GM12878 (cell line): ENCODE measurements around the gene CRHR2. TPM values are rescaled to one million over a fixed set of nuclear protein-coding genes. Genes with fewer than 3 reads are reported as not detected.

Source experiments
- ATAC-seq: fragments of 200-7000 bp; cut with Tn5 transposase; 3 replicates; pipeline ENCODE4 v1.9.1; 2020; ENCODE audit warnings: mild to moderate bottlenecking, moderate library complexity
- BruUV-seq: library from RNA; stranded (reverse); fragments of 400-500 nt; replicated peaks from 2 replicates; lab custom pipeline; 2021; lab: Mats Ljungman, UMichigan
- CTCF ChIA-PET: fragments of 300-600 bp; sonication (Branson Sonifier 250); formaldehyde crosslinking; extraction: SDS; loops from one replicate; lab custom pipeline; 2021; ENCODE audit warnings: inconsistent platforms; lab: Yijun Ruan, JAX
- POLR2A ChIA-PET: fragments of 350-600 bp; formaldehyde crosslinking; extraction: SDS; loops from one replicate; lab custom pipeline; 2021; ENCODE audit warnings: inconsistent platforms; lab: Charles Lee
- RAD21 ChIA-PET: fragments of 300-600 bp; sonication (Branson Sonifier 250); formaldehyde crosslinking; loops from one replicate; lab custom pipeline; 2023; ENCODE audit warnings: antibody characterized with exemption; ENCODE audit not compliant: unreplicated experiment; lab: Charles Lee
- SMC1A ChIA-PET: fragments of 300-600 bp; sonication (Branson Sonifier 250); formaldehyde crosslinking; loops from one replicate; lab custom pipeline; 2023; ENCODE audit not compliant: unreplicated experiment, uncharacterized antibody; lab: Charles Lee
- DNase-seq: peaks from one replicate; pipeline ENCODE4 v3.0.0-alpha.2; 2011; ENCODE audit warnings: low read depth, low spot score
- FAIRE-seq: peaks from 3 replicates; lab custom pipeline; 2011; peaks lifted over from hg19 to GRCh38; lab: Jason Lieb, UNC
- H2AFZ ChIP-seq: 2 replicates; pipeline ENCODE4 v1.6.0; 2011; ENCODE audit warnings: low read depth, low read length, control low read depth; ENCODE audit not compliant: control insufficient read depth
- H3K27ac ChIP-seq: 2 replicates; pipeline ENCODE4 v1.5.1; 2011; ENCODE audit warnings: control low read depth; ENCODE audit not compliant: control insufficient read depth, insufficient read depth
- H3K27me3 ChIP-seq, 2 experiments: replicated peaks in 1 of 2; 2 replicates each; pipeline versions ENCODE4 v1.6.0 to v1.6.1; 2011; ENCODE audit warnings: low read length in 1 of 2; ENCODE audit not compliant: control insufficient read depth in 2 of 2, insufficient read depth in 2 of 2
- H3K36me3 ChIP-seq, 2 experiments: 2 replicates each; pipeline ENCODE4 v1.5.1; 2011; ENCODE audit warnings: low read length in 1 of 2; ENCODE audit not compliant: control insufficient read depth in 2 of 2, insufficient read depth in 2 of 2
- H3K4me1 ChIP-seq: 2 replicates; pipeline ENCODE4 v1.6.1; 2011; ENCODE audit warnings: mild to moderate bottlenecking, low read length, moderate library complexity, mixed read lengths; ENCODE audit not compliant: control insufficient read depth, insufficient read depth
- H3K4me2 ChIP-seq: 2 replicates; pipeline ENCODE4 v1.6.0; 2011; ENCODE audit warnings: control low read depth; ENCODE audit not compliant: control insufficient read depth, insufficient read depth
- H3K4me3 ChIP-seq: fragments of 200-600 bp; sonication (generic); 2 replicates; pipeline ENCODE4 v1.5.1; 2016
- H3K79me2 ChIP-seq: 2 replicates; pipeline ENCODE4 v1.6.0; 2011; ENCODE audit warnings: low read length; ENCODE audit not compliant: control insufficient read depth, insufficient read depth
- H3K9ac ChIP-seq: 2 replicates; pipeline ENCODE4 v1.8.0; 2011; ENCODE audit warnings: low read length, control low read depth, mixed read lengths; ENCODE audit not compliant: control insufficient read depth, insufficient read depth
- H3K9me3 ChIP-seq: replicated peaks from 3 replicates; pipeline ENCODE4 v1.5.1; 2011; ENCODE audit warnings: mild to moderate bottlenecking, low read length; ENCODE audit not compliant: control insufficient read depth, insufficient read depth
- H4K20me1 ChIP-seq: 2 replicates; pipeline ENCODE4 v1.6.0; 2011; ENCODE audit not compliant: control insufficient read depth, insufficient read depth
- CEBPZ ChIP-seq: fragments of 150-350 bp; IDR thresholded peaks from 2 replicates; pipeline ENCODE4 v1.6.1; 2016; ENCODE audit warnings: low read depth, low read length
- CHD2 ChIP-seq: IDR thresholded peaks from 2 replicates; pipeline ENCODE4 v1.6.1; 2011; ENCODE audit warnings: low read depth, low read length, improper control_type of control experiment, borderline replicate concordance
- CREM ChIP-seq: IDR thresholded peaks from 2 replicates; pipeline ENCODE4 v1.6.1; 2014; ENCODE audit warnings: antibody characterized with exemption, low read depth
- E2F4 ChIP-seq: IDR thresholded peaks from 2 replicates; pipeline ENCODE4 v1.6.1; 2012; ENCODE audit warnings: low read depth, low read length, improper control_type of control experiment
- FOS ChIP-seq: IDR thresholded peaks from 3 replicates; pipeline ENCODE4 v1.6.1; 2011; ENCODE audit warnings: borderline replicate concordance; ENCODE audit not compliant: insufficient read length; ENCODE audit errors: extremely low read depth
- RELA ChIP-seq: fragments of 450-650 bp; IDR thresholded peaks from 2 replicates; pipeline ENCODE4 v1.8.0; 2014; ENCODE audit warnings: borderline replicate concordance; ENCODE audit not compliant: partially characterized antibody
- SMAD5 ChIP-seq: IDR thresholded peaks from 2 replicates; pipeline ENCODE4 v1.6.1; 2016; ENCODE audit warnings: antibody characterized with exemption, low read depth
- YY1 ChIP-seq: IDR thresholded peaks from 2 replicates; pipeline ENCODE4 v1.6.1; 2011; ENCODE audit warnings: low read depth, mild to moderate bottlenecking, low read length
- WGBS: methylation state at CpG from one replicate; pipeline ENCODE4 v1.1.6; 2016; ENCODE audit warnings: low lambda C conversion rate; ENCODE audit not compliant: insufficient replicate concordance, insufficient coverage; ENCODE audit errors: missing lambda C conversion rate; 5-methylcytosine and 5-hydroxymethylcytosine counted together
- in situ Hi-C: fragments of 300-500 bp; cut with MboI; formaldehyde crosslinking; loops from 9 replicates; pipeline ENCODE4 v1.14.3; 2018; ENCODE audit warnings: mixed read lengths
- intact Hi-C: fragments of 100-400 bp; cut with micrococcal nuclease; formaldehyde crosslinking; loops from one replicate; pipeline ENCODE4 v1.14.2; 2022; ENCODE audit not compliant: unreplicated experiment
- polyA plus RNA-seq, 11 experiments: library from polyadenylated mRNA; depleted of rRNA in 4 of 11; unstranded in 6 of 11; stranded (reverse) in 5 of 11; fragments of >200 nt; fragmentation: Nextera tagmentation in 4 of 11; fragmentation: Illumina TruSeq in 1 of 11; extraction: Ambion mirVana in 4 of 11; extraction: Trizol in 1 of 11; gene quantifications; 1 replicate in 1 of 11; 2 replicates in 10 of 11; pipeline versions ENCODE4 v1.2.1 to v1.2.3, GENCODE V29; 2011 to 2016; ENCODE audit warnings: inconsistent platforms in 2 of 11, missing spikeins in 2 of 11, low read depth in 1 of 11
- total RNA-seq, 4 experiments: library from RNA; depleted of rRNA in 3 of 4; stranded (reverse); fragments of >200 nt in 3 of 4; fragmentation: Illumina TruSeq in 1 of 4; extraction: Trizol in 1 of 4; gene quantifications; 2 replicates each; pipeline versions ENCODE4 v1.2.1 to v1.2.3, GENCODE V29; 2013 to 2021
- TF ChIP-seq, protein P1 (sequence below): fragments of 150-350 bp; IDR thresholded peaks from 2 replicates; pipeline ENCODE4 v1.6.1; 2014; ENCODE audit warnings: mild to moderate bottlenecking, low read depth, low read length
- TF ChIP-seq, protein P2 (sequence below): fragments of 450-650 bp; formaldehyde crosslinking; IDR thresholded peaks from 2 replicates; pipeline ENCODE4 v1.4.0; 2020; ENCODE audit warnings: mild to moderate bottlenecking, moderate library complexity

Gene CRHR2
- total and polyA plus RNA-seq, 10 of the 15 experiments (the other 5 are each of a cell fraction or from before 2014, with no cell fraction given): not detected

DNA sequence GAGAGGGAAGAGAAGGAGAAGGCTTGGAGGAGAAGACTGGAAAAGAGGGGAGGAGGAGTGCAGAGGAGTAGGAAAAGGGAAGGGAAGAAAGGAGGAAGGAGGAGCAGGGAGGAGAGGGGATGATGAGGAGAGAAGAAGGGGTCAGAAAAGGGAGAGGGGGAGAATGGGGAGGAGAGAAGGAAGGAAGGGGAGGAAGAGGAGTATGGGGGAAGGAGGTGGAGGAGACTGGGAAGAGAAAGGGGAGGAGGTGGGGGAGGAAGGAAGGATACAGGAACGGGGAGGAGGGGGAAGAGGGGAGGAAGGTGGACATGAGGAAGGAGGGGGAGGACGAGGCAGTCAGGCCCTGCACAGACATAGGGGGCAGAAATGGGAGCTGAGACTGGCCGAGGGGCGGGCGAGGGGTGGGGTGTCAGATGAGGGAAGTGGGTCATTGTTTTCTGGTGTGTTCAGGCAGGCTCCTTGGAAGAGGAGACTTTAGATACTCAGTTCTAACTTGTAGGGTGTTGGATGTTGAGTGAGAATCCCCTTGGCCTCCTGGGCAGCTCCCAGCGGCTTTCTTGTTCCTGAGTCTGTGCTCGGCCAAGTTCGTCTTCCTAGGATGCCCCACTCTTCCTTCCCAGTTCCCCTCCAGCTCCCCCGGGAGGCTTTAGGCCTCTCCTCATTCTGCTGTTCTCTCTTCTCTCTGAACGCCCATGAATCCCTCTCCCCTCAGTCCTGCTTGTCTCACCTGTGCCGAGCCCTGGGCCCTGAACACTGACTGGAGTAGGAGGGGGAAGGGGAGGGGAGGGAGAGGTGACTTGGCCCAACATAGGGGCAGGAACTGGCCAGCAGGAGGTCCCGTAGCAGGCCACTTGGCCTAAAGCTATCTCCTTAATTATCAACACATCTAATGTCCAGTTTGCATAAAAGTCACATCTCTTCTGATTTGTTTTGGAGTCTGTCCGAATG, 12.8 kb upstream of the CRHR2 start:
- Histone ChIP-seq H3K79me2 (no peaks in the 10 kb centered on the region), H3K9me3 (no peaks in the 10 kb centered on the region), H3K4me3 (no peak overlapping the region), H3K36me3 (no peaks in the 10 kb centered on the region), H3K4me2 (no peak overlapping the region), H3K4me1 (no peaks in the 10 kb centered on the region), H2AFZ (no peak overlapping the region), H3K27me3 (peaks cover 0 to 6% of the 10 kb centered on the region in 2 experiments; a peak in 2 of 4 replicates), H3K27ac (no peak overlapping the region), H4K20me1 (no peaks in the 10 kb centered on the region), H3K9ac (no peak overlapping the region)
- intact Hi-C loops: no loop called here
- FAIRE-seq: no peak
- in situ Hi-C loops: no loop called here
- DNase-seq: no peak
- CTCF ChIA-PET: no interaction called here
- RAD21 ChIA-PET: no interaction called here
- SMC1A ChIA-PET: no interaction called here
- WGBS: 15% methylated on average over 6 of the region's 13 CpGs
- no peak for ATAC-seq
- BruUV-seq: no TSS peak
- POLR2A ChIA-PET: interaction anchor here (0.6 kb wide), 1 partner anchor 82 kb away, joined by 5 read pairs; no protein-coding TSS in a partner anchor
- TF ChIP-seq CHD2: no peak
- TF ChIP-seq, protein P1, sequence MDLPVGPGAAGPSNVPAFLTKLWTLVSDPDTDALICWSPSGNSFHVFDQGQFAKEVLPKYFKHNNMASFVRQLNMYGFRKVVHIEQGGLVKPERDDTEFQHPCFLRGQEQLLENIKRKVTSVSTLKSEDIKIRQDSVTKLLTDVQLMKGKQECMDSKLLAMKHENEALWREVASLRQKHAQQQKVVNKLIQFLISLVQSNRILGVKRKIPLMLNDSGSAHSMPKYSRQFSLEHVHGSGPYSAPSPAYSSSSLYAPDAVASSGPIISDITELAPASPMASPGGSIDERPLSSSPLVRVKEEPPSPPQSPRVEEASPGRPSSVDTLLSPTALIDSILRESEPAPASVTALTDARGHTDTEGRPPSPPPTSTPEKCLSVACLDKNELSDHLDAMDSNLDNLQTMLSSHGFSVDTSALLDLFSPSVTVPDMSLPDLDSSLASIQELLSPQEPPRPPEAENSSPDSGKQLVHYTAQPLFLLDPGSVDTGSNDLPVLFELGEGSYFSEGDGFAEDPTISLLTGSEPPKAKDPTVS: no peak
- TF ChIP-seq CEBPZ: no peak
- TF ChIP-seq YY1: no peak
- no peak for TF ChIP-seq FOS
- no peak for TF ChIP-seq SMAD5
- no peak for TF ChIP-seq RELA
- TF ChIP-seq E2F4: no peak
- TF ChIP-seq, protein P2, sequence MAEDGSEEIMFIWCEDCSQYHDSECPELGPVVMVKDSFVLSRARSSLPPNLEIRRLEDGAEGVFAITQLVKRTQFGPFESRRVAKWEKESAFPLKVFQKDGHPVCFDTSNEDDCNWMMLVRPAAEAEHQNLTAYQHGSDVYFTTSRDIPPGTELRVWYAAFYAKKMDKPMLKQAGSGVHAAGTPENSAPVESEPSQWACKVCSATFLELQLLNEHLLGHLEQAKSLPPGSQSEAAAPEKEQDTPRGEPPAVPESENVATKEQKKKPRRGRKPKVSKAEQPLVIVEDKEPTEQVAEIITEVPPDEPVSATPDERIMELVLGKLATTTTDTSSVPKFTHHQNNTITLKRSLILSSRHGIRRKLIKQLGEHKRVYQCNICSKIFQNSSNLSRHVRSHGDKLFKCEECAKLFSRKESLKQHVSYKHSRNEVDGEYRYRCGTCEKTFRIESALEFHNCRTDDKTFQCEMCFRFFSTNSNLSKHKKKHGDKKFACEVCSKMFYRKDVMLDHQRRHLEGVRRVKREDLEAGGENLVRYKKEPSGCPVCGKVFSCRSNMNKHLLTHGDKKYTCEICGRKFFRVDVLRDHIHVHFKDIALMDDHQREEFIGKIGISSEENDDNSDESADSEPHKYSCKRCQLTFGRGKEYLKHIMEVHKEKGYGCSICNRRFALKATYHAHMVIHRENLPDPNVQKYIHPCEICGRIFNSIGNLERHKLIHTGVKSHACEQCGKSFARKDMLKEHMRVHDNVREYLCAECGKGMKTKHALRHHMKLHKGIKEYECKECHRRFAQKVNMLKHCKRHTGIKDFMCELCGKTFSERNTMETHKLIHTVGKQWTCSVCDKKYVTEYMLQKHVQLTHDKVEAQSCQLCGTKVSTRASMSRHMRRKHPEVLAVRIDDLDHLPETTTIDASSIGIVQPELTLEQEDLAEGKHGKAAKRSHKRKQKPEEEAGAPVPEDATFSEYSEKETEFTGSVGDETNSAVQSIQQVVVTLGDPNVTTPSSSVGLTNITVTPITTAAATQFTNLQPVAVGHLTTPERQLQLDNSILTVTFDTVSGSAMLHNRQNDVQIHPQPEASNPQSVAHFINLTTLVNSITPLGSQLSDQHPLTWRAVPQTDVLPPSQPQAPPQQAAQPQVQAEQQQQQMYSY: no peak
- no peak for TF ChIP-seq CREM
